ENCODE measurements around the gene CENPP. TPM values are rescaled to one million over a fixed set of nuclear protein-coding genes. Genes with fewer than 3 reads are reported as not detected.

The CENPP gene
- total RNA-seq, 1 donor from 2014 or later: 1.3 TPM

GRCh38 chr9:92324431-92324830 is 1.3 kb upstream of the CENPP start:
- Histone ChIP-seq H3K4me3 (ENCODE audit: low read depth, low read length) (peak overlapping the region; percentile 92), H3K36me3 (ENCODE audit: control insufficient read depth, insufficient read depth, low read length) (peaks cover 11% of the 10 kb centered on the region), H3K27me3 (ENCODE audit: control insufficient read depth, insufficient read depth, low read length) (no peaks in the 10 kb centered on the region)
- DNase-seq (ENCODE audit: low read depth): no peak
- no peak for TF ChIP-seq CTCF (IDR thresholded peaks at IDR 0.05; ENCODE audit: insufficient read depth, low read length, severe bottlenecking)
- FAIRE-seq: no peak

- TF ChIP-seq CTCF (IDR thresholded peaks at IDR 0.05; ENCODE audit: insufficient read depth, low read length, severe bottlenecking): no peak
- DNase-seq (ENCODE audit: low read depth) (peak; percentile 6), FAIRE-seq (no peak)
Observed at GRCh38 chr9:92324889-92325268, 874 bp upstream of the CENPP start.

GRCh38 chr9:92325991-92326500 is 293 bp downstream of the CENPP start:
- no peak for TF ChIP-seq CTCF (IDR thresholded peaks at IDR 0.05; ENCODE audit: insufficient read depth, low read length, severe bottlenecking)
- FAIRE-seq (no peak), DNase-seq (ENCODE audit: low read depth) (peak; percentile 20)
- H3K27me3 ChIP-seq (ENCODE audit: control insufficient read depth, insufficient read depth, low read length): no peaks in the 10 kb centered on the region
- H3K36me3 ChIP-seq (ENCODE audit: control insufficient read depth, insufficient read depth, low read length): peaks cover 4% of the 10 kb centered on the region
- peak overlapping the region; percentile 92 for H3K4me3 ChIP-seq (ENCODE audit: low read depth, low read length)

More at GRCh38 chr9:92324889-92325268, 874 bp upstream of the CENPP start:
- Histone ChIP-seq H3K36me3 (ENCODE audit: control insufficient read depth, insufficient read depth, low read length) (peaks cover 8% of the 10 kb centered on the region), H3K4me3 (ENCODE audit: low read depth, low read length) (peak overlapping the region; percentile 92), H3K27me3 (ENCODE audit: control insufficient read depth, insufficient read depth, low read length) (no peaks in the 10 kb centered on the region)

- no peak overlapping the region for H3K4me3 ChIP-seq (ENCODE audit: low read depth, low read length)
- FAIRE-seq (no peak), DNase-seq (ENCODE audit: low read depth) (peak; percentile 81)
- H3K36me3 ChIP-seq (ENCODE audit: control insufficient read depth, insufficient read depth, low read length): peaks cover 3% of the 10 kb centered on the region
- TF ChIP-seq CTCF (IDR thresholded peaks at IDR 0.05; ENCODE audit: insufficient read depth, low read length, severe bottlenecking): no peak
- H3K27me3 ChIP-seq (ENCODE audit: control insufficient read depth, insufficient read depth, low read length): no peaks in the 10 kb centered on the region
Observed at GRCh38 chr9:92327283-92327850, 1.6 kb downstream of the CENPP start.

GRCh38 chr9:92328225-92328624 is 2.5 kb downstream of the CENPP start:
- H3K36me3 ChIP-seq (ENCODE audit: control insufficient read depth, insufficient read depth, low read length): no peaks in the 10 kb centered on the region
- H3K27me3 ChIP-seq (ENCODE audit: control insufficient read depth, insufficient read depth, low read length): no peaks in the 10 kb centered on the region
- DNase-seq (ENCODE audit: low read depth): peak; percentile 53
- peak; percentile 28 for TF ChIP-seq CTCF (IDR thresholded peaks at IDR 0.05; ENCODE audit: insufficient read depth, low read length, severe bottlenecking)
- FAIRE-seq: no peak
- H3K4me3 ChIP-seq (ENCODE audit: low read depth, low read length): no peak overlapping the region

Measured in bronchial epithelial cell (primary cell).